Measurements from ENCODE around the gene ATP5PO. TPM values are rescaled to one million over a fixed set of nuclear protein-coding genes. Genes with fewer than 3 reads are reported as not detected.

ATP5PO gene
- polyA plus RNA-seq, 1 of the 3 experiments (the other 2 are of a cell fraction) = 148 TPM

DNA sequence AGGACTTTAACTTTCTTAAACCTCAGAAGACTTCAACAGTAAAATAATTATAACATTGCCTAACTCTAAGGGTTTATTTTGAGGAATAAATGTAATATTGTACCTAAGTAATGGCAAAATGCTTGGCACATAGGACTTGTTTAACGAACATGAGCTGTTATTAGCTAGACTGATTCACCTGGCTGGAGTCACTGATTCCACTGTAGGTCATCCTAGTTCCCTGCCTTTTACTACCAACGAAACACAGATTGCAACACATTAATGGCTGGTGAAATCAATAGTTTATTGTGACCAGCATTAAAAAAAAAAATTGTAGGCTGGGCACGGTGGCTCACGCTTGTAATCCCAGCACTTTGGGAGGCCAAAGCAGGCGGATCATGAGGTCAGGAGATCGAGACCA lies 45.5 kb upstream of the ATP5PO start (continued):
- TF ChIP-seq, protein P1, sequence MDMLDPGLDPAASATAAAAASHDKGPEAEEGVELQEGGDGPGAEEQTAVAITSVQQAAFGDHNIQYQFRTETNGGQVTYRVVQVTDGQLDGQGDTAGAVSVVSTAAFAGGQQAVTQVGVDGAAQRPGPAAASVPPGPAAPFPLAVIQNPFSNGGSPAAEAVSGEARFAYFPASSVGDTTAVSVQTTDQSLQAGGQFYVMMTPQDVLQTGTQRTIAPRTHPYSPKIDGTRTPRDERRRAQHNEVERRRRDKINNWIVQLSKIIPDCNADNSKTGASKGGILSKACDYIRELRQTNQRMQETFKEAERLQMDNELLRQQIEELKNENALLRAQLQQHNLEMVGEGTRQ (IDR thresholded peaks at IDR 0.05; ENCODE audit: borderline replicate concordance, low read depth, low read length) = no peak

DNA sequence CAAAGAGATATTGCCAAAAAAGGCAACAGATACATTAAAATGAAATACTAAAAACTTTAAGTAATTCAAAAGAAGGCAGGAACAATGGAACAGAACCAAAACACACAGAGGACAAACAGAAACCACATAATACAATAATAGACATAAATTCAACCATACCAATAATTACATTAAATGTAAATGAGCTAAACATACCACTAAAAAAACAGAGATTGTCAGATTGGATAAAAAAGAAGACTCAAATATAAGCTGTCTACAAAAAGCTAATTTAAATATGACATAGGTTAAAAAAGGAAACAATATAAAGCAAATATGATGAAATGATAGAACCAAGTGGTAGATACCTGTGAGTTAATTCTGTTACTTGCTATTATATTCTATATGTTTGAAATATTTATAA lies 44.1 kb upstream of the ATP5PO start:
- no peaks in the 10 kb centered on the region for H3K27me3 ChIP-seq (ENCODE audit: insufficient read depth)
- H3K9ac ChIP-seq = no peak overlapping the region
- H4K20me1 ChIP-seq (ENCODE audit: insufficient read depth) = no peaks in the 10 kb centered on the region
- H3K4me2 ChIP-seq = no peak overlapping the region
- TF ChIP-seq MEF2A (IDR thresholded peaks at IDR 0.05; ENCODE audit: borderline replicate concordance, low read depth) (no peak), RXRA (IDR thresholded peaks at IDR 0.05; ENCODE audit: borderline replicate concordance, low read depth) (no peak), POLR2AphosphoS5 (IDR thresholded peaks at IDR 0.05; ENCODE audit: low read depth, low read length) (no peak), SMC3 (IDR thresholded peaks at IDR 0.05; ENCODE audit: low read depth, low read length) (no peak), RAD21 (IDR thresholded peaks at IDR 0.05; ENCODE audit: low read length) (no peak), FOXM1 (IDR thresholded peaks at IDR 0.05; ENCODE audit: low read depth) (no peak), TEAD4 (IDR thresholded peaks at IDR 0.05; ENCODE audit: borderline replicate concordance, insufficient read depth) (no peak), EZH2phosphoT487 (IDR thresholded peaks at IDR 0.05; ENCODE audit: borderline replicate concordance, low read depth) (no peak), FOXJ3 (CRISPR knock-in tag; IDR thresholded peaks at IDR 0.05) (no peak), ELF1 (IDR thresholded peaks at IDR 0.05) (no peak), TCF12 (IDR thresholded peaks at IDR 0.05) (no peak), CHD2 (IDR thresholded peaks at IDR 0.05; ENCODE audit: low read length, partially characterized antibody) (no peak)
- TF ChIP-seq, protein P2, sequence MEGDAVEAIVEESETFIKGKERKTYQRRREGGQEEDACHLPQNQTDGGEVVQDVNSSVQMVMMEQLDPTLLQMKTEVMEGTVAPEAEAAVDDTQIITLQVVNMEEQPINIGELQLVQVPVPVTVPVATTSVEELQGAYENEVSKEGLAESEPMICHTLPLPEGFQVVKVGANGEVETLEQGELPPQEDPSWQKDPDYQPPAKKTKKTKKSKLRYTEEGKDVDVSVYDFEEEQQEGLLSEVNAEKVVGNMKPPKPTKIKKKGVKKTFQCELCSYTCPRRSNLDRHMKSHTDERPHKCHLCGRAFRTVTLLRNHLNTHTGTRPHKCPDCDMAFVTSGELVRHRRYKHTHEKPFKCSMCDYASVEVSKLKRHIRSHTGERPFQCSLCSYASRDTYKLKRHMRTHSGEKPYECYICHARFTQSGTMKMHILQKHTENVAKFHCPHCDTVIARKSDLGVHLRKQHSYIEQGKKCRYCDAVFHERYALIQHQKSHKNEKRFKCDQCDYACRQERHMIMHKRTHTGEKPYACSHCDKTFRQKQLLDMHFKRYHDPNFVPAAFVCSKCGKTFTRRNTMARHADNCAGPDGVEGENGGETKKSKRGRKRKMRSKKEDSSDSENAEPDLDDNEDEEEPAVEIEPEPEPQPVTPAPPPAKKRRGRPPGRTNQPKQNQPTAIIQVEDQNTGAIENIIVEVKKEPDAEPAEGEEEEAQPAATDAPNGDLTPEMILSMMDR (IDR thresholded peaks at IDR 0.05) = no peak
- TF ChIP-seq, protein P3, sequence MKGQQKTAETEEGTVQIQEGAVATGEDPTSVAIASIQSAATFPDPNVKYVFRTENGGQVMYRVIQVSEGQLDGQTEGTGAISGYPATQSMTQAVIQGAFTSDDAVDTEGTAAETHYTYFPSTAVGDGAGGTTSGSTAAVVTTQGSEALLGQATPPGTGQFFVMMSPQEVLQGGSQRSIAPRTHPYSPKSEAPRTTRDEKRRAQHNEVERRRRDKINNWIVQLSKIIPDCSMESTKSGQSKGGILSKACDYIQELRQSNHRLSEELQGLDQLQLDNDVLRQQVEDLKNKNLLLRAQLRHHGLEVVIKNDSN (IDR thresholded peaks at IDR 0.05; ENCODE audit: borderline replicate concordance, low read depth) = no peak
- ChIA-PET POLR2A (no interaction called here), CTCF (interaction anchor here (1.4 to 1.8 kb wide), 2 partner anchors 9 to 35 kb away, joined by 3 to 4 read pairs; no protein-coding TSS in a partner anchor)
- no peak overlapping the region for H3K27ac ChIP-seq (ENCODE audit: low read depth in 2 of 2, low read length in 1 of 2)
- no peaks in the 10 kb centered on the region for H3K9me2 ChIP-seq
- H3K4me3 ChIP-seq (ENCODE audit: low read depth in 2 of 2, low read length in 1 of 2) = no peak overlapping the region
- DNase-seq = no peak
- no peaks in the 10 kb centered on the region for H3K36me3 ChIP-seq (replicated peaks in 1 of 2; ENCODE audit: control insufficient read depth in 1 of 2, insufficient read depth in 2 of 2, low read length in 1 of 2)
- no peaks in the 10 kb centered on the region for H3F3A ChIP-seq (replicated peaks; ENCODE audit: insufficient read depth)
- H3K79me2 ChIP-seq (ENCODE audit: insufficient read depth) = no peaks in the 10 kb centered on the region
- H3K9me3 ChIP-seq = peaks cover 9% of the 10 kb centered on the region; the same call in 1 of the 2 replicates
- peaks cover 0 to 4% of the 10 kb centered on the region in 2 experiments; a peak in 1 of 4 replicates for H3K4me1 ChIP-seq (ENCODE audit: control insufficient read depth in 1 of 2, insufficient read depth in 2 of 2, low read depth in 1 of 2, low read length in 1 of 2)
- H2AFZ ChIP-seq (ENCODE audit: low read depth) = no peak overlapping the region

All from SK-N-SH (cell line).